ENCODE data around the gene E2F2. TPM values are rescaled to one million over a fixed set of nuclear protein-coding genes. Genes with fewer than 3 reads are reported as not detected.

Gene E2F2
- polyA plus RNA-seq, 1 experiment, result 0.11 TPM

GRCh38 chr1:23558872-23559135 lies 27.8 kb upstream of the E2F2 start:
- H3K4me3 ChIP-seq (ENCODE audit: low read depth, low read length), result peak overlapping the region; percentile 76
- TF ChIP-seq CTCF (IDR thresholded peaks at IDR 0.05; ENCODE audit: insufficient read depth, low read depth, low read length), result no peak

GRCh38 chr1:23558140-23558871 lies 27.3 kb upstream of the E2F2 start:
- no peak for DNase-seq (ENCODE audit: low read depth)
- TF ChIP-seq CTCF (IDR thresholded peaks at IDR 0.05; ENCODE audit: insufficient read depth, low read depth, low read length), result no peak
- Histone ChIP-seq H3K4me3 (ENCODE audit: low read depth, low read length) (peak overlapping the region; percentile 76), H3K27me3 (ENCODE audit: control insufficient read depth, insufficient read depth, low read length) (no peaks in the 10 kb centered on the region), H3K36me3 (ENCODE audit: control insufficient read depth, insufficient read depth, low read length) (no peaks in the 10 kb centered on the region)
- ChIA-PET CTCF (interaction anchor here (0.6 to 23.8 kb wide), 10 partner anchors 9 to 297 kb away, joined by 3 to 644 read pairs (median 4); no protein-coding TSS in a partner anchor), POLR2A (interaction anchor here (0.7 to 1.6 kb wide), 2 partner anchors 19 kb away, joined by 6 to 9 read pairs; no protein-coding TSS in a partner anchor)

More at GRCh38 chr1:23558872-23559135, 27.8 kb upstream of the E2F2 start:
- no peaks in the 10 kb centered on the region for H3K36me3 ChIP-seq (ENCODE audit: control insufficient read depth, insufficient read depth, low read length)
- ChIA-PET POLR2A (interaction anchor here (1.6 kb wide), 1 partner anchor 18 kb away, joined by 6 read pairs; no protein-coding TSS in a partner anchor), CTCF (interaction anchor here (0.6 to 23.8 kb wide), 8 partner anchors 9 to 77 kb away, joined by 3 to 644 read pairs (median 4); no protein-coding TSS in a partner anchor)
- H3K27me3 ChIP-seq (ENCODE audit: control insufficient read depth, insufficient read depth, low read length), result no peaks in the 10 kb centered on the region
- no peak for DNase-seq (ENCODE audit: low read depth)

GRCh38 chr1:23557471-23558124 lies 26.6 kb upstream of the E2F2 start:
- no peak for DNase-seq (ENCODE audit: low read depth)
- TF ChIP-seq CTCF (IDR thresholded peaks at IDR 0.05; ENCODE audit: insufficient read depth, low read depth, low read length), result no peak
- Histone ChIP-seq H3K36me3 (ENCODE audit: control insufficient read depth, insufficient read depth, low read length) (no peaks in the 10 kb centered on the region), H3K27me3 (ENCODE audit: control insufficient read depth, insufficient read depth, low read length) (no peaks in the 10 kb centered on the region), H3K4me3 (ENCODE audit: low read depth, low read length) (peak overlapping the region; percentile 76)
- ChIA-PET CTCF (interaction anchor here (1.0 to 23.8 kb wide), 5 partner anchors 8 to 78 kb away, joined by 3 to 644 read pairs (median 4); no protein-coding TSS in a partner anchor), POLR2A (interaction anchor here (0.7 kb wide), 1 partner anchor 20 kb away, joined by 9 read pairs; no protein-coding TSS in a partner anchor)

GRCh38 chr1:23556635-23557470 lies 25.8 kb upstream of the E2F2 start:
- H3K4me3 ChIP-seq (ENCODE audit: low read depth, low read length), result peak overlapping the region; percentile 76
- DNase-seq (ENCODE audit: low read depth), result peak; percentile 55
- H3K36me3 ChIP-seq (ENCODE audit: control insufficient read depth, insufficient read depth, low read length), result no peaks in the 10 kb centered on the region
- ChIA-PET POLR2A (interaction anchor here (1.0 kb wide), 1 partner anchor 80 kb away, joined by 3 read pairs; no protein-coding TSS in a partner anchor), CTCF (interaction anchor here (1.0 to 23.8 kb wide), 6 partner anchors 12 to 79 kb away, joined by 3 to 644 read pairs (median 8); no protein-coding TSS in a partner anchor)
- TF ChIP-seq CTCF (IDR thresholded peaks at IDR 0.05; ENCODE audit: insufficient read depth, low read depth, low read length), result no peak
- H3K27me3 ChIP-seq (ENCODE audit: control insufficient read depth, insufficient read depth, low read length), result no peaks in the 10 kb centered on the region
